SK-N-SH treated with all-trans-retinoic acid at 6 μM for 48 hours (cell line): ENCODE data around the gene RPL41.

Experiments
- ATAC-seq: fragments of 200-7000 bp; cut with Tn5 transposase; 3 replicates; pipeline ENCODE4 v1.9.1; 2020; ENCODE audit warnings: mild to moderate bottlenecking, moderate library complexity
- ARNTL ChIP-seq: fragments of 450-650 bp; formaldehyde crosslinking; IDR thresholded peaks from 2 replicates; pipeline ENCODE4 v1.5.0; 2020; ENCODE audit warnings: low read depth, mild to moderate bottlenecking, moderate library complexity, borderline replicate concordance
- BACH2 ChIP-seq: fragments of 250-450 bp; sonication (Bioruptor Pico); IDR thresholded peaks from 2 replicates; pipeline ENCODE4 v1.9.0; 2021; ENCODE audit warnings: mild to moderate bottlenecking, borderline replicate concordance
- CREB5 ChIP-seq: fragments of 250-450 bp; sonication (Bioruptor Pico); IDR thresholded peaks from 2 replicates; pipeline ENCODE4 v1.5.1; 2020; ENCODE audit warnings: low read depth, mild to moderate bottlenecking, moderate library complexity
- CSDC2 ChIP-seq: fragments of 250-450 bp; sonication (Bioruptor Pico); IDR thresholded peaks from 2 replicates; pipeline ENCODE4 v1.5.0; 2020; ENCODE audit warnings: mild to moderate bottlenecking, moderate library complexity
- CSRNP3 ChIP-seq: fragments of 250-450 bp; sonication (Bioruptor Pico); IDR thresholded peaks from 2 replicates; pipeline ENCODE4 v1.5.1; 2021; ENCODE audit warnings: mild to moderate bottlenecking, moderate library complexity
- ESRRG ChIP-seq: fragments of 250-450 bp; sonication (Bioruptor Pico); IDR thresholded peaks from 2 replicates; pipeline ENCODE4 v1.6.1; 2021; ENCODE audit warnings: mild to moderate bottlenecking
- GLIS3 ChIP-seq: fragments of 250-450 bp; sonication (Bioruptor Pico); IDR thresholded peaks from 2 replicates; pipeline ENCODE4 v1.5.0; 2020; ENCODE audit warnings: mild to moderate bottlenecking, moderate library complexity
- OSR1 ChIP-seq: fragments of 250-450 bp; sonication (Bioruptor Pico); IDR thresholded peaks from 2 replicates; pipeline ENCODE4 v1.8.0; 2022; ENCODE audit warnings: moderate library complexity, mild to moderate bottlenecking, inconsistent platforms
- PATZ1 ChIP-seq: fragments of 250-450 bp; sonication (Bioruptor Pico); IDR thresholded peaks from 2 replicates; pipeline ENCODE4 v1.8.0; 2020; ENCODE audit warnings: mild to moderate bottlenecking, moderate library complexity, borderline replicate concordance
- PPARA ChIP-seq: fragments of 250-450 bp; sonication (Bioruptor Pico); IDR thresholded peaks from 2 replicates; pipeline ENCODE4 v1.5.0; 2020; ENCODE audit warnings: mild to moderate bottlenecking, borderline replicate concordance
- RARB ChIP-seq: fragments of 250-450 bp; sonication (Bioruptor Pico); IDR thresholded peaks from 2 replicates; pipeline ENCODE4 v1.8.0; 2021; ENCODE audit warnings: mild to moderate bottlenecking, moderate library complexity
- SNAI2 ChIP-seq: fragments of 250-450 bp; sonication (Bioruptor Pico); IDR thresholded peaks from 2 replicates; pipeline ENCODE4 v1.5.0; 2020; ENCODE audit warnings: mild to moderate bottlenecking, moderate library complexity
- TOX ChIP-seq: fragments of 250-450 bp; sonication (Bioruptor Pico); IDR thresholded peaks from 2 replicates; pipeline ENCODE4 v1.8.0; 2021; ENCODE audit warnings: mild to moderate bottlenecking, moderate library complexity, borderline replicate concordance
- TSHZ2 ChIP-seq: fragments of 250-450 bp; sonication (Bioruptor Pico); IDR thresholded peaks from 2 replicates; pipeline ENCODE4 v1.5.0; 2020; ENCODE audit warnings: mild to moderate bottlenecking, moderate library complexity
- ZC3H10 ChIP-seq: fragments of 250-450 bp; sonication (Bioruptor Pico); IDR thresholded peaks from 2 replicates; pipeline ENCODE4 v1.5.1; 2021; ENCODE audit warnings: mild to moderate bottlenecking, moderate library complexity
- ZFP3 ChIP-seq: fragments of 250-450 bp; sonication (Bioruptor Pico); IDR thresholded peaks from 2 replicates; pipeline ENCODE4 v1.5.0; 2020; ENCODE audit warnings: mild to moderate bottlenecking, moderate library complexity
- ZFP30 ChIP-seq: fragments of 450-650 bp; formaldehyde crosslinking; IDR thresholded peaks from 2 replicates; pipeline ENCODE4 v1.5.0; 2022; ENCODE audit warnings: mild to moderate bottlenecking, moderate library complexity
- ZNF565 ChIP-seq: fragments of 450-650 bp; formaldehyde crosslinking; conservative IDR thresholded peaks from 2 replicates; pipeline ENCODE4 v1.5.0; 2020; ENCODE audit warnings: low read depth, mild to moderate bottlenecking, moderate library complexity
- ZNF70 ChIP-seq: fragments of 450-650 bp; formaldehyde crosslinking; IDR thresholded peaks from 2 replicates; pipeline ENCODE4 v1.5.0; 2020; ENCODE audit warnings: mild to moderate bottlenecking, moderate library complexity
- ZNF8 ChIP-seq: fragments of 450-650 bp; formaldehyde crosslinking; IDR thresholded peaks from 2 replicates; pipeline ENCODE4 v1.5.0; 2020; ENCODE audit warnings: mild to moderate bottlenecking, moderate library complexity

The RPL41 gene

GRCh38 chr12:56084958-56085543 is 31.4 kb upstream of the RPL41 start:
- TF ChIP-seq TSHZ2 (CRISPR knock-in tag), result no peak
- TF ChIP-seq ZFP30 (CRISPR knock-in tag), result no peak
- TF ChIP-seq ZNF70 (CRISPR knock-in tag), result no peak
- TF ChIP-seq GLIS3 (CRISPR knock-in tag), result no peak
- TF ChIP-seq ESRRG, result no peak
- no peak for TF ChIP-seq RARB (CRISPR knock-in tag)
- no peak for TF ChIP-seq PATZ1 (CRISPR knock-in tag)
- TF ChIP-seq, all 23 proteins: peak for 0
- peak; percentile 42; the same call in 2 of the 3 replicates for ATAC-seq

- ATAC-seq, result no peak
- TF ChIP-seq ZNF565 (CRISPR knock-in tag) (no peak), PPARA (CRISPR knock-in tag) (no peak), TOX (no peak), ARNTL (CRISPR knock-in tag) (no peak), PATZ1 (CRISPR knock-in tag) (no peak), ZNF70 (CRISPR knock-in tag) (no peak), OSR1 (CRISPR knock-in tag) (no peak), ZFP3 (CRISPR knock-in tag) (no peak), ZC3H10 (CRISPR knock-in tag) (no peak), SNAI2 (no peak)
Measured at GRCh38 chr12:56086096-56086495, 30.3 kb upstream of the RPL41 start.

- ATAC-seq, result no peak
- TF ChIP-seq OSR1 (CRISPR knock-in tag) (no peak), ESRRG (no peak), CREB5 (no peak)
- TF ChIP-seq, all 23 proteins: peak for 0
Measured at GRCh38 chr12:56086608-56087007, 29.8 kb upstream of the RPL41 start.

GRCh38 chr12:56087220-56087619 is 29.2 kb upstream of the RPL41 start:
- TF ChIP-seq ZNF8 (CRISPR knock-in tag), result no peak
- ATAC-seq, result peak; percentile 29

GRCh38 chr12:56097738-56098137 is 18.7 kb upstream of the RPL41 start:
- no peak for TF ChIP-seq TSHZ2 (CRISPR knock-in tag)
- TF ChIP-seq CSDC2 (CRISPR knock-in tag), result no peak
- TF ChIP-seq BACH2 (CRISPR knock-in tag), result no peak
- TF ChIP-seq CSRNP3, result no peak
- TF ChIP-seq ZNF565 (CRISPR knock-in tag), result no peak
- TF ChIP-seq PPARA (CRISPR knock-in tag), result no peak
- TF ChIP-seq ZNF70 (CRISPR knock-in tag), result no peak
- no peak for TF ChIP-seq ZFP30 (CRISPR knock-in tag)
- TF ChIP-seq GLIS3 (CRISPR knock-in tag), result no peak
- TF ChIP-seq TOX, result no peak
- TF ChIP-seq ZFP3 (CRISPR knock-in tag), result no peak
- no peak for TF ChIP-seq ZNF8 (CRISPR knock-in tag)
- TF ChIP-seq, all 23 proteins: peak for 0
- ATAC-seq, result no peak
